Measurements from ENCODE around the gene TNP1.

Gene TNP1

GRCh38 chr2:216839688-216840087, 20.2 kb downstream of the TNP1 start:
- ChIA-PET CTCF (no interaction called here), POLR2A (no interaction called here)
- TF ChIP-seq CTCF (IDR thresholded peaks at IDR 0.05; ENCODE audit: control extremely low read depth, extremely low read depth, low read depth, missing control alignments): no peak
- DNase-seq (ENCODE audit: extremely low spot score): no peak

GRCh38 chr2:216838151-216838550, 21.7 kb downstream of the TNP1 start:
- POLR2A ChIA-PET: no interaction called here
- no peak for DNase-seq (ENCODE audit: extremely low spot score)
- no peak for TF ChIP-seq CTCF (IDR thresholded peaks at IDR 0.05; ENCODE audit: control extremely low read depth, extremely low read depth, low read depth, missing control alignments)
- CTCF ChIA-PET: interaction anchor here (1.1 kb wide), 1 partner anchor 14 kb away, joined by 3 read pairs; no protein-coding TSS in a partner anchor

- ChIA-PET CTCF (interaction anchor here (1.1 kb wide), 1 partner anchor 14 kb away, joined by 3 read pairs; no protein-coding TSS in a partner anchor), POLR2A (no interaction called here)
- TF ChIP-seq CTCF (IDR thresholded peaks at IDR 0.05; ENCODE audit: control extremely low read depth, extremely low read depth, low read depth, missing control alignments): no peak
- DNase-seq (ENCODE audit: extremely low spot score): no peak
Observed at GRCh38 chr2:216837740-216838139, 22.1 kb downstream of the TNP1 start.

DNA sequence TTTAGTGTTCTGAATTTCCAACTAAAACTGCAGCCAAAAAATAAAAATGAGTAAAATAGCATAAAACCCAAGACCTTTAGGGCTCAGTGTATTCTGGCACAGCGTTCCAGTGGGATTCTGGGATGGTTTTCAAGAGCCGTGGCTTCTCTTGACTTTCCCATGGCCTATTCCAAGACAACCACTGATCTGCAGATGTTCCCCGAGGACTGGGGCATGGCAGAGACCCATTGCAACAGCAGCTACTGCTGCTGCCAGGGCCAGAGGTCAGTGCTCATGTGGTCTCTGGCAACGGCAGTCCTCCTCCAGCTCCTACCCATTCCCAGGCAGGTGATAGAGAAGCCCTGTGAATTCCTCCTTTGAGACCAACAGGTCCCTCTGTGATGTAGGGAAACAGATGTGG, 26.8 kb downstream of the TNP1 start:
- no peak for TF ChIP-seq CTCF (IDR thresholded peaks at IDR 0.05; ENCODE audit: control extremely low read depth, extremely low read depth, low read depth, missing control alignments)
- ChIA-PET CTCF (no interaction called here), POLR2A (no interaction called here)
- no peak for DNase-seq (ENCODE audit: extremely low spot score)

GRCh38 chr2:216830346-216830745, 29.5 kb downstream of the TNP1 start:
- CTCF ChIA-PET: no interaction called here
- no peak for TF ChIP-seq CTCF (IDR thresholded peaks at IDR 0.05; ENCODE audit: control extremely low read depth, extremely low read depth, low read depth, missing control alignments)
- DNase-seq (ENCODE audit: extremely low spot score): no peak
- POLR2A ChIA-PET: no interaction called here

GRCh38 chr2:216829533-216829932, 30.3 kb downstream of the TNP1 start:
- ChIA-PET CTCF (no interaction called here), POLR2A (no interaction called here)
- no peak for DNase-seq (ENCODE audit: extremely low spot score)
- no peak for TF ChIP-seq CTCF (IDR thresholded peaks at IDR 0.05; ENCODE audit: control extremely low read depth, extremely low read depth, low read depth, missing control alignments)

All from GM10248 (cell line).